Activated T-helper 17 cell treated with anti-CD3 and anti-CD28 coated beads, Interleukin-2, amount 50 U/mL, for 72 hours (primary cell): Measurements from ENCODE around the gene WDR53. TPM values are rescaled to one million over a fixed set of nuclear protein-coding genes. Genes with fewer than 3 reads are reported as not detected.
A peak's percentile ranks its signal among the peaks of the same experiment; 100 is the strongest.
"Not testable (repeated sequence)": the region's sequence is repeated elsewhere in the genome, so short reads cannot be mapped to it uniquely, and the experiment has no call there.

Experiments
- ATAC-seq: fragments of 150-1000 bp; cut with Tn5 transposase; replicated peaks from 2 replicates; pipeline ENCODE4 v1.10.0; 2021; ENCODE audit warnings: mild to moderate bottlenecking, moderate library complexity
- H3K27ac Mint-ChIP-seq: one replicate; pipeline ENCODE4 v1.8.0; 2022; ENCODE audit warnings: mixed read lengths
- H3K27me3 Mint-ChIP-seq: one replicate; pipeline ENCODE4 v1.8.0; 2022; ENCODE audit warnings: mixed read lengths
- H3K36me3 Mint-ChIP-seq: one replicate; pipeline ENCODE4 v1.8.0; 2022; ENCODE audit warnings: low read depth, mild to moderate bottlenecking, mixed read lengths
- H3K4me1 Mint-ChIP-seq: one replicate; pipeline ENCODE4 v1.8.0; 2022; ENCODE audit warnings: mixed read lengths
- H3K4me3 Mint-ChIP-seq: one replicate; pipeline ENCODE4 v1.8.0; 2022; ENCODE audit warnings: mild to moderate bottlenecking, mixed read lengths
- H3K9me3 Mint-ChIP-seq: one replicate; pipeline ENCODE4 v1.8.0; 2022; ENCODE audit warnings: mixed read lengths
- total RNA-seq, 2 donors: library from RNA; stranded (reverse); gene quantifications; one replicate each; pipeline ENCODE4 v1.2.3, GENCODE V29; 2022

WDR53 gene
- total RNA-seq, 2 donors from 2014 or later = 11.3 to 18.5 TPM

DNA sequence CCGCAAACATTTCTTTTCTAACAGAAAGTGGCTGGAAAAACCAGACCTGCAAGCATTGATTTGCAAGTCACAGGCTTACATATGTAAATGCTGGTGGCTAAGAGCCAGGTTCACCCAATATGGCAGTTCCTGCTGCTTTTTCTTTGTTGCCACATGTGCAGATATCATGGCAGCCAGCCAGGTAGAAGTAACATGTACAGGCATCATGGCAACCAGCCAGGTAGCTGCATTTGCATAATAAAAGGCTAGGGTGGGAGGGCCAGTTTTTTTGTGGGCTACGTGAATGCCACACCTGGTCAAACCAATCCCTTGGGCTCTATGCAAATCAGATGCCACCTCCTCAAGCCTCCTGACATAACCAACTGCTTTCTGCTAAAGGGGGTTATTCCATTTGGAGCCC, 50.4 kb downstream of the WDR53 start:
- H3K4me1 Mint-ChIP-seq = peaks cover 4% of the 10 kb centered on the region
- no peak overlapping the region for H3K4me3 Mint-ChIP-seq
- H3K36me3 Mint-ChIP-seq = no peaks in the 10 kb centered on the region
- peaks cover 12% of the 10 kb centered on the region for H3K9me3 Mint-ChIP-seq
- H3K27ac Mint-ChIP-seq = no peak overlapping the region
- no peak for ATAC-seq
- H3K27me3 Mint-ChIP-seq = no peaks in the 10 kb centered on the region

DNA sequence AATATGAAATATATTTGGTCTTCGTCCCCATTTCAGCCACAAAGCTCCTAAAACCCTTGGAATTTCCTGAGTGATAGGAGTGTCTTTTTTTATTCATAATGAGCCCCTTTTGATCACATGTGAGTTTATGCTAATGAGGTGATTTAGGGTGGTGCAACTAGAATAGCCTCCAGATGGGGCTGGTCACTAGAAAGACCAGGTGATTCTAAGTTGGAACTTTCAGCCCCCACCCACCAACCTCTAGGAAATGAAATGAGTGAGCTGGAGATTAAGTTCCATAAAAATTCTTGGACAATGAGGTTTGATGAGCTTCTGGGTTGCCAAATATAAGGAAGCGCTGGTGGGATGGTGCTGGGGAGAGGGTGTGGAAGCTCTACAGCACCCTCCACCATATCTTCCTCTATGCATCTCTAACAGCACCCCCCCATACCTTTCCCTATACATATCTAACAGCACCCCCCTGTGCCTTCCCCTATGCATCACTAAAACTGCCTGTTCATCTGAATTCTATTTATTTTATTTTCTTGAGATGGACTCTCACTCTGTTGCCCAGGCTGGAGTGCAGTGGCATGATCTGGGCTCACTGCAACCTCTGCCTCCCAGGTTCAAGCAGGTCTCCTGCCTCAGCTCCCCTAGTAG, 51.1 kb downstream of the WDR53 start:
- Mint-ChIP-seq H3K4me3 (no peak overlapping the region), H3K4me1 (peaks cover 4% of the 10 kb centered on the region), H3K9me3 (peaks cover 12% of the 10 kb centered on the region), H3K36me3 (no peaks in the 10 kb centered on the region), H3K27me3 (no peaks in the 10 kb centered on the region), H3K27ac (no peak overlapping the region)
- no peak for ATAC-seq

DNA sequence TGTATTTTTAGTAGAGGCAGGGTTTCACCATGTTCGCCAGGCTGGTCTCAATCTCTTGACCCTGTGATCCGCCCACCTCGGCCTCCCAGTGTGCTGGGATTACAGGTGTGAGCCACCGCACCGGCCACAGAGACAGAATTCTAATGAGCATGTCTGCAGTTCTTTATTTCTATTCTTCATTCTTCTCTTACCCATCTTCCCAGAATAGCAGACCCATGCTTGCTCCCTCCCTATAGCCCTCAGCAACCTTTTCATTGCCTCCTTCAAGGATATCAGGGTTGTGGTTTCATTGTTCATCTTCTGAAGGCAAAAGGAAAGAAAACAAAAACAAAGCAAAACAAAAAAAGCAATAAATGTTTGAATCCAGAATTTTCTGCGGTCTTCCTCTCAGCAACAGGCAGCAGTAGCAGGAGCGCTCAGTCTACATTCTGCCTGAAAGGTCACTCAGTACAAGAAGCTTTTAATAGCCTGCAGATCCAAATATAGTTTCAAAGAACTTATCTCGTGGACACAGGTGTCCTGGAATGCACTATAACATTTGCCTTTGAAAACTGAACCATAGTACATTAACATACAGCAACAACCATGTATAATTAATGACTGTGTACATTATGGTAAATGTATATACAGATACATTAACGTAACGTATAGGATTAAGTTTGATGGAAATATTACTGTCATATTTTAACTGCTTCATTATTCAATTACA, 53.3 kb downstream of the WDR53 start, which contains the start of gene SMCO1:
Gene SMCO1, minus strand, starts transcription at position 434 of the 709 bp plus-strand sequence. Its CDS starts 137 bp downstream, at position 297.
- Mint-ChIP-seq H3K4me3 (peak within 1 kb of the TSS; percentile 1), H3K27me3 (no peaks in the 10 kb centered on the region), H3K4me1 (peaks cover 9% of the 10 kb centered on the region), H3K9me3 (peaks cover under 1% of the 10 kb centered on the region), H3K36me3 (no peaks in the 10 kb centered on the region), H3K27ac (peak within 1 kb of the TSS; percentile 1)
- ATAC-seq = no peak

DNA sequence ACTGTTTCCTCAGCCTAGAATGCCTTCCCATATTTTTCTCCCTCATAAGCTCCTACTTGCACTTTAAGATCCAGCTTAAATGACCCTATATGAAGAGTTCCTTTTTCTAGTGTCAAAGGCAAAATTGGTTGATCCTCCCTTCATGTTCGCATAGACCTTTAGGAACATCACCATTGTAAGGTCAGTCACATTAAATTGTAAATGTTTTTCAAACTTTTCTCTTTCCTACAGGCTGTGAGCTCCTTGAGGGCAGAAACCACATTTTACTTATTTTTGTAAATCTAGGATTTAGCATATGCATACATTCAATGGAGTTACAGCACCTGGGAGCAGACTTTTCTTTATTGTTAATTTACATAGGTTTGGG, 54.0 kb downstream of the WDR53 start:
- no peaks in the 10 kb centered on the region for H3K9me3 Mint-ChIP-seq
- H3K27me3 Mint-ChIP-seq = no peaks in the 10 kb centered on the region
- no peak for ATAC-seq
- peaks cover 9% of the 10 kb centered on the region for H3K4me1 Mint-ChIP-seq
- H3K36me3 Mint-ChIP-seq = no peaks in the 10 kb centered on the region
- H3K4me3 Mint-ChIP-seq = peak overlapping the region; percentile 1
- H3K27ac Mint-ChIP-seq = peak overlapping the region; percentile 1

DNA sequence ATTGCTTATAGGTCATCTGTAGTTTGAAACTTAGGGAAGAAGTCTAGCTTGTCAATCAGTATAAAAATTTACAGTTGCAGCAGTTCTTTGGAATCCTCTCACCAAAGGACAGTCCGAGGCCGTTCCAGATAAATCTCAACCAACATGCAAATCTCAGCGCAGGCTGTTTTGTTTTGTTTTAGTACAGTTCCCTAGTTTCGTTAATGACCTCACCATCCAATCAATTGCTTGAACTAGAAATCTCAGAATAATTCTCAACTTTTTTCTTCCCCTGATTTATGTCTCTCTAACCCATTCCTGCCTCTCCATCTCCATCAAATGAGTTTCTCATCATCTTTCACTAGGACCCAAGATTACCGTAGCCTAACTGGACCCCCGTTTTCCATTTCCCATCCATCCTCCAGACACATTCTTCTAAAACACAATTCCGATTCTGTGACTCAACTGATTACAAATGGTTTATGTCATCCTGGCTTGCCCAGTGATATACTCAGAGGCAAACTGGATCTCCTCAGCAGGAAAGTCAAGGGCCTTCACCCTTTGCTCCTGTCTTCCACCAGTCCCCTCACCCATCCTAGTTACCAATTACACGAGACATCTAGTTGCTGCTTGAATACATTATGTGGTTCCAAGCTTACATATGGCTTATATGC, 54.5 kb downstream of the WDR53 start:
- Mint-ChIP-seq H3K36me3 (no peaks in the 10 kb centered on the region), H3K4me3 (peak overlapping the region; percentile 1), H3K27ac (peak overlapping the region; percentile 1), H3K4me1 (peaks cover 6% of the 10 kb centered on the region), H3K27me3 (no peaks in the 10 kb centered on the region), H3K9me3 (no peaks in the 10 kb centered on the region)
- no peak for ATAC-seq

DNA sequence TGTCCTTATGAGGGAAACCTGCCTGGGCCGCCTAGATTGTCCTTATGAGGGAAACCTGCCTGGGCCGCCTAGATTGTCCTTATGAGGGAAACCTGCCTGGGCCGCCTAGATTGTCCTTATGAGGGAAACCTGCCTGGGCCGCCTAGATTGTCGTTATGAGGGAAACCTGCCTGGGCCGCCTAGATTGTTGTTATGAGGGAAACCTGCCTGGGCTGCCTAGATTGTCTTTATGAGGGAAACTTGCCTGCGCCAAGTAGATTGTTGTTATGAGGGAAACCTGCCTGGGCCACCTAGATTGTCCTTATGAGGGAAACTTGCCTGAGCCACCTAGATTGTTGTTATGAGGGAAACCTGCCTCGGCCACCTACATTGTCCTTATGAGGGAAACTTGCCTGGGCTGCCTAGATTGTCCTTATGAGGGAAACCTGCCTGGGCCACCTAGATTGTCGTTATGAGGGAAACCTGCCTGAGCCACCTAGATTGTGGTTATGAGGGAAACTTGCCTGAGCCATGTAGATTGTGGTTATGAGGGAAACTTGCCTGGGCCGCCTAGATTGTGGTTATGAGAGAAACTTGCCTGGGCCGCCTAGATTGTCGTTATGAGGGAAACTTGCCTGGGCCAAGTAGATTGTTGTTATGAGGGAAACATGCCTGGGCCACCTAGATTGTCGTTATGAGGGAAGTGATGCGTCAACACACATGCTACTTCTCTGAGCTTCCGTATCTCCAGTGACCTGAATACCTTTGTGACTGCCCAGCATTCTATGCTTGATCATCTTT, 56.5 kb downstream of the WDR53 start:
- Mint-ChIP-seq H3K4me3 (peak overlapping the region; percentile 10), H3K27ac (peak overlapping the region; percentile 26)
- not testable (repeated sequence) for H3K9me3 Mint-ChIP-seq, H3K4me1 Mint-ChIP-seq, H3K36me3 Mint-ChIP-seq, H3K27me3 Mint-ChIP-seq
- peak; percentile 84 for ATAC-seq

DNA sequence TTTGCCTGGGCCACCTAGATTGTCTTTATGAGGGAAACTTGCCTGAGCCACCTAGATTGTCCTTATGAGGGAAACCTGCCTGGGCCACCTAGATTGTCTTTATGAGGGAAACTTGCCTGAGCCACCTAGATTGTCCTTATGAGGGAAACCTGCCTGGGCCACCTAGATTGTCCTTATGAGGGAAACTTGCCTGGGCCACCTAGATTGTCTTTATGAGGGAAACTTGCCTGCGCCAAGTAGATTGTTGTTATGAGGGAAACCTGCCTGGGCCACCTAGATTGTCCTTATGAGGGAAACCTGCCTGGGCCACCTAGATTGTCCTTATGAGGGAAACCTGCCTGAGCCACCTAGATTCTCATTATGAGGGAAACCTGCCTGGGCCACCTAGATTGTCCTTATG, 57.2 kb downstream of the WDR53 start:
- ATAC-seq, H3K36me3 Mint-ChIP-seq, H3K27ac Mint-ChIP-seq, H3K9me3 Mint-ChIP-seq, H3K4me3 Mint-ChIP-seq, H3K4me1 Mint-ChIP-seq, H3K27me3 Mint-ChIP-seq: not testable (repeated sequence)

DNA sequence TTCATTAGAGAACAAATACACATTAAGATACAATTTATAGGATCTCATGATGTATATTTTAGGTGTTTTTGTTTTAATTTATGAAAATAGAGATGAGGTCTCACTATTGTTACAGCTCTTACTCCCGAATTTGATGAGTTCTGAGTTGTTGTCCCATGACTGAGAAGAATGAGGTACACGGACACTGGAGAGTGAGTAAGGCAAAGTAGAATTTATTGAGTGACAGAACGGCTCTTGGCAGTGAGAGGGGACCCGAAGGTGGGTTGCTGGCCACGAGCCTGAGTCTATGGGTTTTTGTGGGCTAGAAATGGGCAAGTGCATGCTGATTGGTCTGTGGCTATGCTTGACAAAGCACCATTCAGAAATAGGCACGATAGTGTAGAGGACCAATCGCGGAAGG, 61.7 kb downstream of the WDR53 start:
- Mint-ChIP-seq H3K4me3 (no peak overlapping the region), H3K36me3 (peaks cover 12% of the 10 kb centered on the region), H3K4me1 (no peaks in the 10 kb centered on the region), H3K27me3 (no peaks in the 10 kb centered on the region), H3K9me3 (peaks cover 6% of the 10 kb centered on the region), H3K27ac (no peak overlapping the region)
- no peak for ATAC-seq

DNA sequence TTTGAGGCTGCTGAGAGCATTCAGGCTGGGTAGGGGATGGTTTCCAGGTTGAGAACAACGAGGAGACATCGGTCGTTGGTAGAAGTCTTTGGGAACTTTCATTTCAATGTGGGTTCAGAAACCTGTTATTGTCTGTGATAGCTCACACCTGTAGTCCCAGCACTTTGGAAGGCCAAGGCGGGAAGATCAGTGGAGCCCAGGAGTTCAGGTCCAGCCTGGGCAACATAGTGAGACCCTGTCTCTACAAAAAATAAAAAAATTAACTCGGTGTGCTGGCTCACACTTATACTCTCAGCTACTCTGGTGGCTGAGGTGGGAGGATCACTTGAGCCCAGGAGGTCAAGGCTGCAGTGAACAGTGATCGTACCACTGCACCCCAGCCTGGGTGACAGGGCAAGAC, 63.8 kb downstream of the WDR53 start:
- H3K4me3 Mint-ChIP-seq = peak overlapping the region; percentile 98
- H3K27ac Mint-ChIP-seq = no peak overlapping the region
- peaks cover 33% of the 10 kb centered on the region for H3K36me3 Mint-ChIP-seq
- H3K4me1 Mint-ChIP-seq = peaks cover 9% of the 10 kb centered on the region
- H3K27me3 Mint-ChIP-seq = no peaks in the 10 kb centered on the region
- peaks cover 6% of the 10 kb centered on the region for H3K9me3 Mint-ChIP-seq
- no peak for ATAC-seq

Other genes with a start within 250 kb of the WDR53 start
- not detected for gene TM4SF19, start 230.2 kb downstream of the WDR53 start, total RNA-seq
- 10 to 100 TPM; 49.1 to 99.2 TPM for gene UBXN7, start 136.1 kb downstream of the WDR53 start, total RNA-seq
- gene RNF168, start 64.8 kb downstream of the WDR53 start, total RNA-seq = 10 to 100 TPM; 16.6 to 24.7 TPM
- gene SMCO1, start 53.2 kb downstream of the WDR53 start, total RNA-seq = not detected
- gene FBXO45, start 106 bp upstream of the WDR53 start, total RNA-seq = 10 to 100 TPM; 13.0 to 22.0 TPM
- gene NRROS, start 71.1 kb upstream of the WDR53 start, total RNA-seq = 10 to 100 TPM; 26.5 to 42.3 TPM
- gene CEP19, start 143.7 kb upstream of the WDR53 start, total RNA-seq = 1 to 10 TPM; 3.7 to 4.5 TPM
- gene PIGX, start 143.8 kb upstream of the WDR53 start, total RNA-seq = 10 to 100 TPM; 38.6 to 52.8 TPM
- 100 to 1,000 TPM in 1 of 2 donors, 10 to 100 TPM in 1; 94.8 to 108 TPM for gene PAK2, start 171.3 kb upstream of the WDR53 start, total RNA-seq